GM18498 (cell line): ENCODE results near the gene BICC1.

Source experiments
- ATAC-seq: cut with Tn5 transposase; IDR thresholded peaks from one replicate; pipeline ENCODE4 v1.9.1; 2021; ENCODE audit warnings: mild to moderate bottlenecking, moderate library complexity; ENCODE audit not compliant: unreplicated experiment

The BICC1 gene

GRCh38 chr10:58695022-58695421, 182.3 kb downstream of the BICC1 start:
- ATAC-seq: no peak

GRCh38 chr10:58696736-58697135, 184.1 kb downstream of the BICC1 start:
- no peak for ATAC-seq

GRCh38 chr10:58697691-58698090, 185.0 kb downstream of the BICC1 start:
- no peak for ATAC-seq

- no peak for ATAC-seq
Observed at GRCh38 chr10:58698777-58699356, 186.2 kb downstream of the BICC1 start.

GRCh38 chr10:58700591-58700990, 187.9 kb downstream of the BICC1 start:
- no peak for ATAC-seq

- no peak for ATAC-seq
Observed at GRCh38 chr10:58701405-58702135, 188.9 kb downstream of the BICC1 start.

GRCh38 chr10:58704226-58704625, 191.6 kb downstream of the BICC1 start:
- ATAC-seq: no peak

- ATAC-seq: no peak
Observed at GRCh38 chr10:58704671-58705141, 192.0 kb downstream of the BICC1 start.

GRCh38 chr10:58706836-58707235, 194.2 kb downstream of the BICC1 start:
- ATAC-seq: no peak

- ATAC-seq: no peak
Observed at GRCh38 chr10:58712141-58712540, 199.5 kb downstream of the BICC1 start.

- ATAC-seq: no peak
Observed at GRCh38 chr10:58712982-58713381, 200.3 kb downstream of the BICC1 start.

- ATAC-seq: no peak
Observed at GRCh38 chr10:58714409-58714808, 201.7 kb downstream of the BICC1 start.

GRCh38 chr10:58715061-58715460, 202.4 kb downstream of the BICC1 start:
- ATAC-seq: no peak

GRCh38 chr10:58718596-58718995, 205.9 kb downstream of the BICC1 start:
- ATAC-seq: no peak

- no peak for ATAC-seq
Observed at GRCh38 chr10:58721601-58722281, 209.1 kb downstream of the BICC1 start.

GRCh38 chr10:58723186-58723585, 210.5 kb downstream of the BICC1 start:
- no peak for ATAC-seq

GRCh38 chr10:58723966-58724365, 211.3 kb downstream of the BICC1 start:
- no peak for ATAC-seq

GRCh38 chr10:58724781-58725180, 212.1 kb downstream of the BICC1 start:
- ATAC-seq: no peak

- ATAC-seq: no peak
Observed at GRCh38 chr10:58725901-58726300, 213.2 kb downstream of the BICC1 start.

GRCh38 chr10:58727633-58728032, 215.0 kb downstream of the BICC1 start:
- no peak for ATAC-seq

GRCh38 chr10:58731276-58731675, 218.6 kb downstream of the BICC1 start:
- no peak for ATAC-seq

- no peak for ATAC-seq
Observed at GRCh38 chr10:58733436-58733835, 220.8 kb downstream of the BICC1 start.
